Endothelial cell of umbilical vein (primary cell): ENCODE measurements around the gene NUMA1. TPM values are rescaled to one million over a fixed set of nuclear protein-coding genes. Genes with fewer than 3 reads are reported as not detected.

Experiments
- BruUV-seq: library from RNA; stranded (reverse); fragments of 400-500 nt; replicated peaks from 2 replicates; lab custom pipeline; 2021; lab: Mats Ljungman, UMichigan
- CTCF ChIA-PET: fragments of 300-600, 350-600 bp; sonication (Branson Sonifier 250); formaldehyde crosslinking; loops from one replicate; lab custom pipeline; 2021; ENCODE audit warnings: antibody characterized with exemption, inconsistent platforms; lab: Charles Lee
- POLR2A ChIA-PET: fragments of 300-600, 350-600 bp; sonication (Branson Sonifier 250); formaldehyde crosslinking; loops from one replicate; lab custom pipeline; 2021; ENCODE audit warnings: antibody characterized with exemption, inconsistent platforms; lab: Charles Lee
- DNase-seq: peaks from one replicate; pipeline ENCODE4 v3.0.0-alpha.2; 2011; ENCODE audit warnings: low read depth, low spot score
- FAIRE-seq: peaks from 2 replicates; lab custom pipeline; 2011; peaks lifted over from hg19 to GRCh38; lab: Jason Lieb, UNC
- H2AFZ ChIP-seq: 2 replicates; pipeline ENCODE4 v1.6.0; 2012; ENCODE audit warnings: low read depth, low read length, control low read depth, inconsistent platforms
- H3K27ac ChIP-seq: 2 replicates; pipeline ENCODE4 v1.5.1; 2011; ENCODE audit warnings: low read depth, mild to moderate bottlenecking, control low read depth, low read length, moderate library complexity; ENCODE audit not compliant: insufficient read depth
- H3K27me3 ChIP-seq, 2 experiments: 2 replicates each; pipeline versions ENCODE4 v1.6.0 to v1.6.1; 2011; ENCODE audit warnings: low read length in 2 of 2, mixed read lengths in 1 of 2; ENCODE audit not compliant: control insufficient read depth in 2 of 2, insufficient read depth in 2 of 2
- H3K36me3 ChIP-seq, 2 experiments: 2 replicates in 1 of 2; 3 replicates in 1 of 2; pipeline ENCODE4 v1.5.1; 2011; ENCODE audit warnings: low read length in 2 of 2, mild to moderate bottlenecking in 1 of 2, moderate library complexity in 1 of 2; ENCODE audit not compliant: control insufficient read depth in 2 of 2, insufficient read depth in 2 of 2; ENCODE audit errors: extremely low read depth in 1 of 2
- H3K4me1 ChIP-seq: 3 replicates; pipeline ENCODE4 v1.5.1; 2011; ENCODE audit warnings: mild to moderate bottlenecking, low read length; ENCODE audit not compliant: control insufficient read depth, insufficient read depth; ENCODE audit errors: extremely low read depth
- H3K4me2 ChIP-seq: 2 replicates; pipeline ENCODE4 v1.6.1; 2011; ENCODE audit warnings: low read length, control low read depth, mixed read lengths; ENCODE audit not compliant: insufficient read depth
- H3K4me3 ChIP-seq, 3 experiments: fragments of 200-600 bp in 1 of 3; sonication (generic), shearing (Covaris generic) in 1 of 3; replicated peaks in 1 of 3; 2 replicates each; pipeline ENCODE4 v1.5.1; 2011 to 2016; ENCODE audit warnings: control low read depth in 3 of 3, low read length in 3 of 3, mild to moderate bottlenecking in 2 of 3, inconsistent platforms in 1 of 3, low read depth in 1 of 3, moderate library complexity in 1 of 3; ENCODE audit not compliant: insufficient read depth in 1 of 3
- H3K79me2 ChIP-seq: 2 replicates; pipeline ENCODE4 v1.6.0; 2012; ENCODE audit warnings: low read length, inconsistent platforms; ENCODE audit not compliant: control insufficient read depth, insufficient read depth
- H3K9ac ChIP-seq: replicated peaks from 2 replicates; pipeline ENCODE3; 2011; ENCODE audit warnings: low read length, control low read depth; ENCODE audit not compliant: insufficient read depth; ENCODE audit errors: extremely low read depth
- H3K9me1 ChIP-seq: replicated peaks from 3 replicates; pipeline ENCODE4 v1.6.0; 2011; ENCODE audit warnings: mild to moderate bottlenecking, low read length; ENCODE audit not compliant: control insufficient read depth, insufficient read depth; ENCODE audit errors: extremely low read depth
- H3K9me3 ChIP-seq: replicated peaks from 2 replicates; pipeline ENCODE4 v1.5.1; 2012; ENCODE audit warnings: low read length, inconsistent platforms; ENCODE audit not compliant: control insufficient read depth, insufficient read depth
- H4K20me1 ChIP-seq: replicated peaks from 2 replicates; pipeline ENCODE3; 2011; ENCODE audit warnings: mild to moderate bottlenecking, low read length; ENCODE audit not compliant: control insufficient read depth, insufficient read depth; ENCODE audit errors: extremely low read depth
- EZH2 ChIP-seq: IDR thresholded peaks from 2 replicates; pipeline ENCODE4 v1.6.1; 2012; ENCODE audit warnings: borderline replicate concordance, low read depth, mild to moderate bottlenecking, moderate library complexity, low read length, inconsistent platforms; ENCODE audit not compliant: severe bottlenecking
- FOS ChIP-seq: IDR thresholded peaks from 2 replicates; pipeline ENCODE4 v1.6.1; 2011; ENCODE audit warnings: mild to moderate bottlenecking, low read length, moderate library complexity, borderline replicate concordance; ENCODE audit not compliant: insufficient read depth
- JUN ChIP-seq: IDR thresholded peaks from 2 replicates; pipeline ENCODE4 v1.6.1; 2011; ENCODE audit warnings: borderline replicate concordance, low read depth; ENCODE audit not compliant: insufficient read length, insufficient read depth
- MAX ChIP-seq: IDR thresholded peaks from 2 replicates; pipeline ENCODE4 v1.6.1; 2011; ENCODE audit not compliant: insufficient read depth, insufficient read length
- MYC ChIP-seq: IDR thresholded peaks from one replicate; pipeline ENCODE4 v1.6.1; 2011; ENCODE audit warnings: mild to moderate bottlenecking, low read depth, low read length
- POLR2A ChIP-seq: IDR thresholded peaks from 2 replicates; pipeline ENCODE4 v1.6.1; 2012; ENCODE audit warnings: low read depth, mild to moderate bottlenecking, control low read depth, low read length
- POLR2AphosphoS5 ChIP-seq: IDR thresholded peaks from 2 replicates; pipeline ENCODE4 v1.6.1; 2012; ENCODE audit warnings: low read depth, mild to moderate bottlenecking, control low read depth, low read length, moderate library complexity; ENCODE audit not compliant: insufficient read depth
- dilution Hi-C: fragments of 300-500 bp; cut with MboI; formaldehyde crosslinking; loops from one replicate; pipeline ENCODE4 v1.15.0; 2019; ENCODE audit warnings: low sequenced_read_pairs; ENCODE audit not compliant: extremely low pct_ligation_motif_present
- intact Hi-C: fragments of 100-400 bp; cut with micrococcal nuclease; formaldehyde crosslinking; loops from one replicate; pipeline ENCODE4 v1.10.0; 2022
- polyA plus RNA-seq, 4 experiments: library from polyadenylated mRNA; depleted of rRNA in 3 of 4; stranded (reverse) in 3 of 4; unstranded in 1 of 4; fragments of >200 nt; gene quantifications; 2 replicates each; pipeline versions ENCODE4 v1.2.1 to v1.2.3, GENCODE V29; 2011 to 2012; ENCODE audit warnings: missing spikeins in 1 of 4
- total RNA-seq: library from RNA; stranded (reverse); gene quantifications from 2 replicates; pipeline ENCODE4 v1.2.3, GENCODE V29; 2021
- TF ChIP-seq, protein P1 (sequence below), 2 donors: IDR thresholded peaks; 1 replicate in 1 of 2; 2 replicates in 1 of 2; pipeline ENCODE4 v1.5.1; 2011; ENCODE audit warnings: low read length in 2 of 2, mild to moderate bottlenecking in 2 of 2, moderate library complexity in 2 of 2, control low read depth in 1 of 2, inconsistent platforms in 1 of 2, low read depth in 1 of 2; ENCODE audit not compliant: insufficient read depth in 1 of 2; ENCODE audit errors: extremely low read depth in 1 of 2

NUMA1 gene
- total and polyA plus RNA-seq, 2 donors (not counting 3 experiments of a cell fraction or from before 2014, with no cell fraction given): 120 to 164 TPM

DNA sequence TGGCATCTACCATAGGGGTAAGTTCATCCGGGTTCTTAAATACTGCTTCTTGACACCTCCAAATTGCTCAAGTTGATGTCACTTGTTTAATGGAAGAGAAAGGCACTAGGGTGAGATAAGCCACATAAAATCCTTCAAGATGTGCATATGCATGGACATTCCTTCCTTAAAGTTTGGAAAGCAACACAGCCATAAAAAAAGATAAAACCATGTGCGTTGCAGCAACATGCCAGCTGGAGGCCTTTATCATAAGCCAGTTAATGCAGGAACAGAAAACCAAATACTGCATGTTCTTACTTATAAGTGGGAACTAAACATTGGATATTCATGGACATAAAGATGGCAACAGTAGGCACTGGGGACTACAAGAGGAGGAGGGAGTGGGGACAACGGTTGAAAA lies 89.6 kb downstream of the NUMA1 start:
- H3K9me1 ChIP-seq: no peaks in the 10 kb centered on the region
- intact Hi-C loops: no loop called here
- TF ChIP-seq, protein P1, sequence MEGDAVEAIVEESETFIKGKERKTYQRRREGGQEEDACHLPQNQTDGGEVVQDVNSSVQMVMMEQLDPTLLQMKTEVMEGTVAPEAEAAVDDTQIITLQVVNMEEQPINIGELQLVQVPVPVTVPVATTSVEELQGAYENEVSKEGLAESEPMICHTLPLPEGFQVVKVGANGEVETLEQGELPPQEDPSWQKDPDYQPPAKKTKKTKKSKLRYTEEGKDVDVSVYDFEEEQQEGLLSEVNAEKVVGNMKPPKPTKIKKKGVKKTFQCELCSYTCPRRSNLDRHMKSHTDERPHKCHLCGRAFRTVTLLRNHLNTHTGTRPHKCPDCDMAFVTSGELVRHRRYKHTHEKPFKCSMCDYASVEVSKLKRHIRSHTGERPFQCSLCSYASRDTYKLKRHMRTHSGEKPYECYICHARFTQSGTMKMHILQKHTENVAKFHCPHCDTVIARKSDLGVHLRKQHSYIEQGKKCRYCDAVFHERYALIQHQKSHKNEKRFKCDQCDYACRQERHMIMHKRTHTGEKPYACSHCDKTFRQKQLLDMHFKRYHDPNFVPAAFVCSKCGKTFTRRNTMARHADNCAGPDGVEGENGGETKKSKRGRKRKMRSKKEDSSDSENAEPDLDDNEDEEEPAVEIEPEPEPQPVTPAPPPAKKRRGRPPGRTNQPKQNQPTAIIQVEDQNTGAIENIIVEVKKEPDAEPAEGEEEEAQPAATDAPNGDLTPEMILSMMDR (IDR thresholded peaks at IDR 0.05; ENCODE audit: extremely low read depth in 1 of 2, insufficient read depth in 1 of 2, low read depth in 1 of 2, low read length in 2 of 2): no peak
- TF ChIP-seq MAX (no peak), JUN (no peak), POLR2A (no peak), POLR2AphosphoS5 (no peak), EZH2 (no peak), FOS (no peak), MYC (no peak)
- peaks cover 5 to 8% of the 10 kb centered on the region in 2 experiments for H3K36me3 ChIP-seq
- H3K27ac ChIP-seq: no peak overlapping the region
- no peaks in the 10 kb centered on the region for H4K20me1 ChIP-seq
- H3K79me2 ChIP-seq: peaks cover 26% of the 10 kb centered on the region
- no peak overlapping the region for H3K4me3 ChIP-seq
- no peaks in the 10 kb centered on the region for H3K9me3 ChIP-seq
- DNase-seq (no peak), FAIRE-seq (no peak)
- ChIA-PET POLR2A (no interaction called here), CTCF (no interaction called here)
- BruUV-seq: no TSS peak
- H2AFZ ChIP-seq: no peak overlapping the region
- no peak overlapping the region for H3K9ac ChIP-seq
- H3K4me1 ChIP-seq: no peaks in the 10 kb centered on the region
- H3K4me2 ChIP-seq: no peak overlapping the region
- dilution Hi-C loops: no loop called here
- H3K27me3 ChIP-seq: no peaks in the 10 kb centered on the region
